Panc1 (cell line): Measurements from ENCODE around the gene TXNRD1. TPM values are rescaled to one million over a fixed set of nuclear protein-coding genes. Genes with fewer than 3 reads are reported as not detected.
A peak's percentile ranks its signal among the peaks of the same experiment; 100 is the strongest.

Source experiments
- ATAC-seq: fragments of 200-7000 bp; cut with Tn5 transposase; 2 replicates; pipeline ENCODE4 v1.9.1; 2020; ENCODE audit warnings: mild to moderate bottlenecking, moderate library complexity
- BruUV-seq: library from RNA; stranded (reverse); fragments of 400-500 nt; replicated peaks from 2 replicates; lab custom pipeline; 2021; lab: Mats Ljungman, UMichigan
- CTCF ChIA-PET: fragments of 300-600 bp; sonication (Branson Sonifier 250); formaldehyde crosslinking; loops from one replicate; lab custom pipeline; 2022; ENCODE audit warnings: antibody characterized with exemption; lab: Charles Lee
- POLR2A ChIA-PET: fragments of 300-600 bp; sonication (Branson Sonifier 250); formaldehyde crosslinking; loops from one replicate; lab custom pipeline; 2022; ENCODE audit warnings: antibody characterized with exemption; lab: Charles Lee
- DNase-seq: peaks from one replicate; pipeline ENCODE4 v3.0.0-alpha.2; 2010; ENCODE audit warnings: low read depth, low spot score
- H3K27ac ChIP-seq: 2 replicates; pipeline ENCODE4 v1.5.1; 2011; ENCODE audit warnings: mild to moderate bottlenecking, low read length, inconsistent platforms
- H3K27me3 ChIP-seq: fragments of 200-500 bp; sonication (Bioruptor generic); 2 replicates; pipeline ENCODE4 v1.6.0; 2014; ENCODE audit warnings: low read length, inconsistent platforms; ENCODE audit not compliant: control insufficient read depth, insufficient read depth
- H3K36me3 ChIP-seq: fragments of 200-500 bp; sonication (Bioruptor generic); 2 replicates; pipeline ENCODE4 v1.5.1; 2014; ENCODE audit warnings: inconsistent platforms, mild to moderate bottlenecking, low read length, moderate library complexity; ENCODE audit not compliant: control insufficient read depth, insufficient read depth
- H3K4me1 ChIP-seq: 2 replicates; pipeline ENCODE4 v1.5.1; 2011; ENCODE audit warnings: inconsistent platforms, mild to moderate bottlenecking, low read length, moderate library complexity; ENCODE audit not compliant: control insufficient read depth, insufficient read depth
- H3K4me3 ChIP-seq, 2 experiments: 2 replicates each; pipeline ENCODE4 v1.5.1; 2011 to 2012; ENCODE audit warnings: low read depth in 2 of 2, low read length in 2 of 2, mild to moderate bottlenecking in 2 of 2, inconsistent platforms in 1 of 2, moderate library complexity in 1 of 2
- H3K9me3 ChIP-seq: fragments of 200-500 bp; sonication (Bioruptor generic); 2 replicates; pipeline ENCODE4 v1.5.1; 2014; ENCODE audit warnings: low read depth, mild to moderate bottlenecking, inconsistent platforms, low read length, moderate library complexity; ENCODE audit not compliant: control insufficient read depth, insufficient read depth
- CTCF ChIP-seq: fragments of 450-650 bp; IDR thresholded peaks from 2 replicates; pipeline ENCODE4 v1.5.1; 2017; ENCODE audit warnings: mild to moderate bottlenecking
- POLR2AphosphoS5 ChIP-seq: IDR thresholded peaks from 2 replicates; pipeline ENCODE4 v1.6.1; 2012; ENCODE audit warnings: mild to moderate bottlenecking, low read depth, low read length, moderate library complexity
- REST ChIP-seq, 2 experiments: IDR thresholded peaks; 2 replicates each; pipeline ENCODE4 v1.6.1; 2011 to 2012; ENCODE audit warnings: low read depth in 2 of 2, control low read depth in 1 of 2, low read length in 1 of 2, mild to moderate bottlenecking in 1 of 2, moderate library complexity in 1 of 2; ENCODE audit not compliant: insufficient read depth in 1 of 2
- SIN3A ChIP-seq: IDR thresholded peaks from 2 replicates; pipeline ENCODE4 v1.6.1; 2012; ENCODE audit warnings: low read depth, mild to moderate bottlenecking, low read length, moderate library complexity, borderline replicate concordance; ENCODE audit not compliant: insufficient read depth
- TCF7L2 ChIP-seq: IDR thresholded peaks from 2 replicates; pipeline ENCODE4 v1.6.1; 2011; ENCODE audit warnings: mild to moderate bottlenecking, low read depth, low read length, inconsistent platforms
- in situ Hi-C: cut with HindIII; loops from 2 replicates; pipeline ENCODE4 v1.10.0; 2016; ENCODE audit warnings: low sequenced_read_pairs, low pct_unique_long_range_greater_than_20kb
- intact Hi-C: fragments of 100-400 bp; cut with micrococcal nuclease; formaldehyde crosslinking; loops from one replicate; pipeline ENCODE4 v1.10.0; 2022; ENCODE audit not compliant: unreplicated experiment
- total RNA-seq: library from RNA; stranded (reverse); gene quantifications from one replicate; pipeline ENCODE4 v1.2.1, GENCODE V29; 2021; ENCODE audit not compliant: unreplicated experiment

Gene TXNRD1
- total RNA-seq, 1 experiment from 2014 or later = 348 TPM

GRCh38 chr12:104175726-104176247 lies 39.8 kb upstream of the TXNRD1 start:
- intact Hi-C loops = no loop called here
- no peak overlapping the region for H3K4me3 ChIP-seq
- ATAC-seq = no peak

GRCh38 chr12:104177336-104177662 lies 38.3 kb upstream of the TXNRD1 start:
- Histone ChIP-seq H3K36me3 (no peaks in the 10 kb centered on the region), H3K27ac (peak overlapping the region; percentile 19; the same call in 1 of the 2 replicates), H3K27me3 (no peaks in the 10 kb centered on the region), H3K9me3 (no peaks in the 10 kb centered on the region), H3K4me1 (peaks cover 19% of the 10 kb centered on the region), H3K4me3 (no peak overlapping the region)
- BruUV-seq = no TSS peak
- TF ChIP-seq SIN3A (no peak), POLR2AphosphoS5 (no peak), REST (IDR thresholded peaks at IDR 0.05; ENCODE audit: insufficient read depth in 1 of 2, low read depth in 2 of 2, low read length in 1 of 2) (no peak), CTCF (no peak), TCF7L2 (no peak)
- ATAC-seq (no peak), DNase-seq (no peak)
- in situ Hi-C loops (no loop called here), intact Hi-C loops (no loop called here)
- POLR2A ChIA-PET = no interaction called here
- CTCF ChIA-PET = no interaction called here

More at GRCh38 chr12:104175726-104176247, 39.8 kb upstream of the TXNRD1 start:
- Histone ChIP-seq H3K4me1 (peaks cover 11% of the 10 kb centered on the region), H3K27ac (no peak overlapping the region), H3K36me3 (no peaks in the 10 kb centered on the region), H3K9me3 (no peaks in the 10 kb centered on the region), H3K27me3 (no peaks in the 10 kb centered on the region)
- in situ Hi-C loops = no loop called here
- POLR2A ChIA-PET = no interaction called here
- TF ChIP-seq REST (IDR thresholded peaks at IDR 0.05; ENCODE audit: insufficient read depth in 1 of 2, low read depth in 2 of 2, low read length in 1 of 2) (no peak), POLR2AphosphoS5 (no peak), SIN3A (no peak), CTCF (no peak), TCF7L2 (no peak)
- BruUV-seq = no TSS peak
- CTCF ChIA-PET = no interaction called here
- no peak for DNase-seq
